ENCODE data around the gene TRIM24. TPM values are rescaled to one million over a fixed set of nuclear protein-coding genes. Genes with fewer than 3 reads are reported as not detected.

The TRIM24 gene
- polyA plus RNA-seq, 3 donors: 3.5 to 8.9 (median 6.0) TPM

DNA sequence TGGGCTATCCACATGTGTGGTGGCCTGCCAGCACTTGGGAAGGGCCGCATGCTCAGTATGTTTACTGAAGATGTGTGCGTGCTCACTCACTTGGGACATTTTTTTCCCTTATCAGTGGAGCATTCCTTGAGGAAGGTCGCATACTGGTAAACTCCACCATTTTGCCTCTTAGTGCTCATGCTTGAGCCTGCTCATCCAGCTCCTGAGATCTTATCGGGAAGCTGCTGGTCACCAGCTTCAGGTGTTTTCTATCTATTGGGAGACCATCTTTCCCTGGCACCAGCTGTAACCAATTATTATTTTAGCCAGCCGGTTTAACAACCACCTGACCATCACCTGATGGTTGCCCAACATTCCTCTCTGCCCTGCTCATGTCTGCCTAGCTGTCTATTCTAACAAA is 35.0 kb upstream of the TRIM24 start:
- H3K27ac Mint-ChIP-seq: no peak overlapping the region
- no peak overlapping the region for H3K4me3 ChIP-seq (replicated peaks in 1 of 3; ENCODE audit: low read depth in 2 of 3, low read length in 3 of 3)
- intact Hi-C loops (cut with micrococcal nuclease): no loop called here
- DNase-seq: no peak
- no peaks in the 10 kb centered on the region for H3K36me3 ChIP-seq (replicated peaks in 1 of 2; ENCODE audit: control insufficient read depth in 1 of 2, insufficient read depth in 2 of 2, low read length in 2 of 2)
- H3K27me3 ChIP-seq (ENCODE audit: control insufficient read depth in 2 of 2, insufficient read depth in 2 of 2, low read length in 2 of 2): no peaks in the 10 kb centered on the region
- no peak overlapping the region for H3K27ac ChIP-seq (ENCODE audit: low read depth in 1 of 2, low read length in 2 of 2)
- H4K20me1 ChIP-seq (ENCODE audit: insufficient read depth, low read length): no peaks in the 10 kb centered on the region
- H3K9me3 Mint-ChIP-seq: peaks cover 25 to 76% (median 61%) of the 10 kb centered on the region in 7 donors
- H3K4me3 Mint-ChIP-seq: no peak overlapping the region
- H2AFZ ChIP-seq (ENCODE audit: insufficient read depth, low read depth, low read length, poor library complexity, severe bottlenecking): no peak overlapping the region
- no peaks in the 10 kb centered on the region for H3K36me3 Mint-ChIP-seq
- H3K4me1 ChIP-seq (ENCODE audit: control insufficient read depth in 1 of 2, insufficient read depth in 2 of 2, low read length in 2 of 2): no peaks in the 10 kb centered on the region
- no peaks in the 10 kb centered on the region for H3K4me1 Mint-ChIP-seq
- H3K9ac ChIP-seq (ENCODE audit: insufficient read depth, low read length, poor library complexity, severe bottlenecking): no peak overlapping the region
- H3K4me2 ChIP-seq (replicated peaks; ENCODE audit: extremely low read depth, low read length, poor library complexity, severe bottlenecking): no peak overlapping the region
- no peak for TF ChIP-seq CTCF (IDR thresholded peaks at IDR 0.05)
- WGBS (ENCODE audit: insufficient coverage): 98% methylated on average over 4 of the region's 5 CpGs
- H3K9me3 ChIP-seq (replicated peaks in 1 of 2; ENCODE audit: control insufficient read depth in 1 of 2, insufficient read depth in 1 of 2, low read length in 2 of 2): peaks cover 21 to 61% of the 10 kb centered on the region in 2 donors
- no peaks in the 10 kb centered on the region for H3K79me2 ChIP-seq (ENCODE audit: insufficient read depth, low read length)
- H3K27me3 Mint-ChIP-seq (ENCODE audit: low read depth in 3 of 3): no peaks in the 10 kb centered on the region

GRCh38 chr7:138429577-138430250 is 30.3 kb upstream of the TRIM24 start:
- intact Hi-C loops (cut with micrococcal nuclease): no loop called here
- H3K4me3 ChIP-seq (replicated peaks in 1 of 3; ENCODE audit: low read depth in 2 of 3, low read length in 3 of 3): peak overlapping the region in 1 of 3 experiments; percentile 18
- no peaks in the 10 kb centered on the region for H3K36me3 ChIP-seq (replicated peaks in 1 of 2; ENCODE audit: control insufficient read depth in 1 of 2, insufficient read depth in 2 of 2, low read length in 2 of 2)
- WGBS (ENCODE audit: insufficient coverage): 100% methylated on average over 2 of the region's 5 CpGs
- Mint-ChIP-seq H3K9me3 (peaks cover 44 to 79% (median 65%) of the 10 kb centered on the region in 7 donors), H3K36me3 (no peaks in the 10 kb centered on the region), H3K27ac (peak overlapping the region in 1 of 7 donors; percentile 58), H3K4me3 (no peak overlapping the region), H3K27me3 (ENCODE audit: low read depth in 3 of 3) (peaks cover 0 to 3% (median 0%) of the 10 kb centered on the region in 3 donors), H3K4me1 (no peaks in the 10 kb centered on the region)
- no peak overlapping the region for H3K4me2 ChIP-seq (replicated peaks; ENCODE audit: extremely low read depth, low read length, poor library complexity, severe bottlenecking)
- H3K9ac ChIP-seq (ENCODE audit: insufficient read depth, low read length, poor library complexity, severe bottlenecking): no peak overlapping the region
- H3K4me1 ChIP-seq (ENCODE audit: control insufficient read depth in 1 of 2, insufficient read depth in 2 of 2, low read length in 2 of 2): no peaks in the 10 kb centered on the region
- H3K79me2 ChIP-seq (ENCODE audit: insufficient read depth, low read length): no peaks in the 10 kb centered on the region
- no peak for TF ChIP-seq CTCF (IDR thresholded peaks at IDR 0.05)
- no peak for DNase-seq
- peaks cover 41 to 65% of the 10 kb centered on the region in 2 donors for H3K9me3 ChIP-seq (replicated peaks in 1 of 2; ENCODE audit: control insufficient read depth in 1 of 2, insufficient read depth in 1 of 2, low read length in 2 of 2)
- H2AFZ ChIP-seq (ENCODE audit: insufficient read depth, low read depth, low read length, poor library complexity, severe bottlenecking): no peak overlapping the region
- no peaks in the 10 kb centered on the region for H3K27me3 ChIP-seq (ENCODE audit: control insufficient read depth in 2 of 2, insufficient read depth in 2 of 2, low read length in 2 of 2)
- no peak overlapping the region for H3K27ac ChIP-seq (ENCODE audit: low read depth in 1 of 2, low read length in 2 of 2)
- H4K20me1 ChIP-seq (ENCODE audit: insufficient read depth, low read length): no peaks in the 10 kb centered on the region

Measured in CD14-positive monocyte (primary cell).